Mucosa of stomach (tissue), 1 donor: ENCODE results near the gene ALKBH1.
A peak's percentile ranks its signal among the peaks of the same experiment; 100 is the strongest.

ENCODE experiments used
- H3K27me3 ChIP-seq: one replicate; pipeline ENCODE4 v1.7.0; 2013; ENCODE audit warnings: mild to moderate bottlenecking, low read length; ENCODE audit not compliant: control insufficient read depth, insufficient read depth
- H3K36me3 ChIP-seq: one replicate; pipeline ENCODE4 v1.7.0; 2013; ENCODE audit warnings: low read length; ENCODE audit not compliant: control insufficient read depth, insufficient read depth
- H3K4me1 ChIP-seq: one replicate; pipeline ENCODE4 v1.7.0; 2013; ENCODE audit warnings: mild to moderate bottlenecking, low read length; ENCODE audit not compliant: control insufficient read depth, insufficient read depth
- H3K4me3 ChIP-seq: one replicate; pipeline ENCODE4 v1.7.0; 2013; ENCODE audit warnings: low read length
- H3K9ac ChIP-seq: one replicate; pipeline ENCODE4 v1.7.0; 2013; ENCODE audit warnings: mild to moderate bottlenecking, low read length, moderate library complexity
- H3K9me3 ChIP-seq: one replicate; pipeline ENCODE4 v1.7.0; 2013; ENCODE audit warnings: mild to moderate bottlenecking, low read length, moderate library complexity; ENCODE audit not compliant: control insufficient read depth
- donor health status: Pancreatic carcinoma.

ALKBH1 gene

GRCh38 chr14:77714926-77715325 is 7.1 kb upstream of the ALKBH1 start:
- peaks cover 10% of the 10 kb centered on the region for H3K36me3 ChIP-seq
- no peak overlapping the region for H3K4me3 ChIP-seq
- H3K9ac ChIP-seq: no peak overlapping the region
- H3K9me3 ChIP-seq: no peaks in the 10 kb centered on the region
- H3K4me1 ChIP-seq: no peaks in the 10 kb centered on the region
- no peaks in the 10 kb centered on the region for H3K27me3 ChIP-seq

- Histone ChIP-seq H3K4me3 (no peak overlapping the region), H3K9me3 (no peaks in the 10 kb centered on the region), H3K9ac (no peak overlapping the region), H3K4me1 (peaks cover 4% of the 10 kb centered on the region), H3K27me3 (no peaks in the 10 kb centered on the region), H3K36me3 (peaks cover 10% of the 10 kb centered on the region)
Observed at GRCh38 chr14:77710364-77710763, 2.5 kb upstream of the ALKBH1 start.

- no peaks in the 10 kb centered on the region for H3K9me3 ChIP-seq
- H3K36me3 ChIP-seq: peaks cover 5% of the 10 kb centered on the region
- H3K9ac ChIP-seq: peak overlapping the region; percentile 75
- H3K4me3 ChIP-seq: no peak overlapping the region
- peaks cover 4% of the 10 kb centered on the region for H3K4me1 ChIP-seq
- H3K27me3 ChIP-seq: no peaks in the 10 kb centered on the region
Observed at GRCh38 chr14:77709412-77709811, 1.6 kb upstream of the ALKBH1 start.

- peak overlapping the region; percentile 96 for H3K4me3 ChIP-seq
Observed at GRCh38 chr14:77708749-77709148, 926 bp upstream of the ALKBH1 start.

GRCh38 chr14:77707355-77707723 is 484 bp downstream of the ALKBH1 start:
- no peaks in the 10 kb centered on the region for H3K9me3 ChIP-seq
- no peaks in the 10 kb centered on the region for H3K27me3 ChIP-seq
- H3K36me3 ChIP-seq: no peaks in the 10 kb centered on the region
- H3K4me3 ChIP-seq: peak overlapping the region; percentile 96
- peak overlapping the region; percentile 75 for H3K9ac ChIP-seq
- peaks cover 4% of the 10 kb centered on the region for H3K4me1 ChIP-seq

More at GRCh38 chr14:77708749-77709148, 926 bp upstream of the ALKBH1 start:
- Histone ChIP-seq H3K27me3 (no peaks in the 10 kb centered on the region), H3K36me3 (no peaks in the 10 kb centered on the region), H3K9me3 (no peaks in the 10 kb centered on the region), H3K4me1 (peaks cover 4% of the 10 kb centered on the region), H3K9ac (peak overlapping the region; percentile 75)

- H3K9me3 ChIP-seq: no peaks in the 10 kb centered on the region
- H3K36me3 ChIP-seq: no peaks in the 10 kb centered on the region
Observed at GRCh38 chr14:77691259-77691658, 16.6 kb downstream of the ALKBH1 start.

GRCh38 chr14:77682158-77682553 is 25.7 kb downstream of the ALKBH1 start:
- Histone ChIP-seq H3K9me3 (no peaks in the 10 kb centered on the region), H3K36me3 (no peaks in the 10 kb centered on the region), H3K27me3 (no peaks in the 10 kb centered on the region), H3K4me3 (no peak overlapping the region), H3K9ac (no peak overlapping the region), H3K4me1 (peaks cover 22% of the 10 kb centered on the region)

More at GRCh38 chr14:77691259-77691658, 16.6 kb downstream of the ALKBH1 start:
- H3K9ac ChIP-seq: no peak overlapping the region
- H3K4me1 ChIP-seq: no peaks in the 10 kb centered on the region
- H3K4me3 ChIP-seq: no peak overlapping the region
- no peaks in the 10 kb centered on the region for H3K27me3 ChIP-seq

- Histone ChIP-seq H3K9ac (no peak overlapping the region), H3K27me3 (no peaks in the 10 kb centered on the region), H3K4me3 (no peak overlapping the region), H3K36me3 (no peaks in the 10 kb centered on the region), H3K9me3 (no peaks in the 10 kb centered on the region), H3K4me1 (peaks cover 22% of the 10 kb centered on the region)
Observed at GRCh38 chr14:77681196-77682157, 26.3 kb downstream of the ALKBH1 start.

GRCh38 chr14:77674931-77675330 is 32.9 kb downstream of the ALKBH1 start:
- H3K9me3 ChIP-seq: no peaks in the 10 kb centered on the region
- H3K4me3 ChIP-seq: no peak overlapping the region
- peaks cover 5% of the 10 kb centered on the region for H3K36me3 ChIP-seq
- H3K27me3 ChIP-seq: no peaks in the 10 kb centered on the region
- H3K9ac ChIP-seq: no peak overlapping the region
- peaks cover 11% of the 10 kb centered on the region for H3K4me1 ChIP-seq

GRCh38 chr14:77673193-77673592 is 34.6 kb downstream of the ALKBH1 start:
- peaks cover 5% of the 10 kb centered on the region for H3K36me3 ChIP-seq
- H3K9ac ChIP-seq: no peak overlapping the region
- H3K9me3 ChIP-seq: no peaks in the 10 kb centered on the region
- H3K27me3 ChIP-seq: no peaks in the 10 kb centered on the region
- peaks cover 11% of the 10 kb centered on the region for H3K4me1 ChIP-seq
- no peak overlapping the region for H3K4me3 ChIP-seq

- no peak overlapping the region for H3K4me3 ChIP-seq
- no peaks in the 10 kb centered on the region for H3K27me3 ChIP-seq
- H3K9ac ChIP-seq: no peak overlapping the region
- H3K9me3 ChIP-seq: no peaks in the 10 kb centered on the region
- no peaks in the 10 kb centered on the region for H3K36me3 ChIP-seq
- H3K4me1 ChIP-seq: no peaks in the 10 kb centered on the region
Observed at GRCh38 chr14:77667331-77667730, 40.5 kb downstream of the ALKBH1 start.

GRCh38 chr14:77663293-77663692 is 44.5 kb downstream of the ALKBH1 start:
- Histone ChIP-seq H3K36me3 (no peaks in the 10 kb centered on the region), H3K9me3 (no peaks in the 10 kb centered on the region), H3K4me1 (no peaks in the 10 kb centered on the region), H3K9ac (no peak overlapping the region), H3K4me3 (no peak overlapping the region), H3K27me3 (no peaks in the 10 kb centered on the region)
